OCI-LY7 (cell line): ENCODE data around the gene POLR2L. TPM values are rescaled to one million over a fixed set of nuclear protein-coding genes. Genes with fewer than 3 reads are reported as not detected.

Experiments used
- BruUV-seq: library from RNA; stranded (reverse); fragments of 400-500 nt; replicated peaks from 2 replicates; lab custom pipeline; 2021; lab: Mats Ljungman, UMichigan
- CTCF ChIA-PET: fragments of 300-600 bp; sonication (Branson Sonifier 250); formaldehyde crosslinking; loops from one replicate; lab custom pipeline; 2022; ENCODE audit warnings: antibody characterized with exemption; ENCODE audit not compliant: unreplicated experiment; lab: Charles Lee
- POLR2A ChIA-PET: fragments of 300-600 bp; sonication (Branson Sonifier 250); formaldehyde crosslinking; loops from one replicate; lab custom pipeline; 2022; ENCODE audit warnings: antibody characterized with exemption; lab: Charles Lee
- DNase-seq: peaks from one replicate; pipeline ENCODE4 v3.0.0-alpha.2; 2015; ENCODE audit warnings: low spot score
- H2AFZ ChIP-seq: fragments of 200-600 bp; sonication (generic), shearing (Covaris generic); 2 replicates; pipeline ENCODE4 v1.6.1; 2014; ENCODE audit warnings: mild to moderate bottlenecking, antibody characterized with exemption, low read length, moderate library complexity
- H3K27ac ChIP-seq: fragments of 200-600 bp; sonication (generic); 2 replicates; pipeline ENCODE4 v1.5.1; 2014; ENCODE audit warnings: mixed run types, low read depth, mild to moderate bottlenecking, moderate library complexity, low read length, inconsistent platforms; ENCODE audit not compliant: poor library complexity, severe bottlenecking
- H3K36me3 ChIP-seq: fragments of 200-600 bp; sonication (generic); 2 replicates; pipeline ENCODE4 v1.6.1; 2014; ENCODE audit warnings: mild to moderate bottlenecking, antibody characterized with exemption, low read length, moderate library complexity, mixed read lengths; ENCODE audit not compliant: insufficient read depth
- H3K4me1 ChIP-seq: fragments of 200-600 bp; sonication (generic); 2 replicates; pipeline ENCODE4 v1.5.1; 2014; ENCODE audit warnings: mild to moderate bottlenecking, low read length; ENCODE audit not compliant: insufficient read depth, poor library complexity, severe bottlenecking
- H3K4me2 ChIP-seq: fragments of 200-600 bp; sonication (generic); 2 replicates; pipeline ENCODE4 v1.6.1; 2014; ENCODE audit warnings: mild to moderate bottlenecking, low read length
- H3K4me3 ChIP-seq: fragments of 200-600 bp; sonication (generic); 2 replicates; pipeline ENCODE4 v1.5.1; 2014; ENCODE audit warnings: mild to moderate bottlenecking, low read depth, low read length; ENCODE audit not compliant: poor library complexity, severe bottlenecking
- H3K79me2 ChIP-seq: fragments of 200-600 bp; sonication (generic); 2 replicates; pipeline ENCODE4 v1.6.1; 2016; ENCODE audit warnings: low read depth, mild to moderate bottlenecking, low read length, moderate library complexity, mixed read lengths; ENCODE audit not compliant: insufficient read depth
- H3K9me2 ChIP-seq: fragments of 200-600 bp; sonication (generic); 2 replicates; pipeline ENCODE4 v1.6.1; 2016; ENCODE audit warnings: mild to moderate bottlenecking, low read length, mixed read lengths; ENCODE audit not compliant: insufficient read depth
- H3K9me3 ChIP-seq: fragments of 200-600 bp; sonication (generic); 2 replicates; pipeline ENCODE4 v1.6.1; 2014; ENCODE audit warnings: mild to moderate bottlenecking, mixed run types, low read length, mixed read lengths
- H4K20me1 ChIP-seq: fragments of 200-600 bp; sonication (generic); 2 replicates; pipeline ENCODE4 v1.6.1; 2014; ENCODE audit warnings: mild to moderate bottlenecking, antibody characterized with exemption, low read length, moderate library complexity, mixed read lengths; ENCODE audit not compliant: insufficient read depth
- CTCF ChIP-seq: fragments of 200-600 bp; sonication (generic); conservative IDR thresholded peaks from 2 replicates; pipeline ENCODE4 v1.5.1; 2014; ENCODE audit warnings: mild to moderate bottlenecking, antibody characterized with exemption, low read length, moderate library complexity, mixed read lengths
- EZH2phosphoT487 ChIP-seq: fragments of 200-600 bp; sonication (generic); IDR thresholded peaks from 2 replicates; pipeline ENCODE4 v1.6.1; 2018; ENCODE audit warnings: low read depth, borderline replicate concordance, mild to moderate bottlenecking, mixed run types, antibody characterized with exemption, low read length, moderate library complexity, mixed read lengths
- intact Hi-C: fragments of 100-400 bp; cut with micrococcal nuclease; formaldehyde crosslinking; loops from one replicate; pipeline ENCODE4 v1.10.0; 2022; ENCODE audit not compliant: unreplicated experiment
- total RNA-seq, 2 experiments: library from RNA; depleted of rRNA in 1 of 2; stranded (reverse); fragments of >200 nt in 1 of 2; shearing (Covaris generic) in 1 of 2; gene quantifications; 2 replicates each; pipeline ENCODE4 v1.2.3, GENCODE V29; 2014 to 2022

The POLR2L gene
- total RNA-seq, 2 experiments from 2014 or later = 88.3 to 206 TPM

DNA sequence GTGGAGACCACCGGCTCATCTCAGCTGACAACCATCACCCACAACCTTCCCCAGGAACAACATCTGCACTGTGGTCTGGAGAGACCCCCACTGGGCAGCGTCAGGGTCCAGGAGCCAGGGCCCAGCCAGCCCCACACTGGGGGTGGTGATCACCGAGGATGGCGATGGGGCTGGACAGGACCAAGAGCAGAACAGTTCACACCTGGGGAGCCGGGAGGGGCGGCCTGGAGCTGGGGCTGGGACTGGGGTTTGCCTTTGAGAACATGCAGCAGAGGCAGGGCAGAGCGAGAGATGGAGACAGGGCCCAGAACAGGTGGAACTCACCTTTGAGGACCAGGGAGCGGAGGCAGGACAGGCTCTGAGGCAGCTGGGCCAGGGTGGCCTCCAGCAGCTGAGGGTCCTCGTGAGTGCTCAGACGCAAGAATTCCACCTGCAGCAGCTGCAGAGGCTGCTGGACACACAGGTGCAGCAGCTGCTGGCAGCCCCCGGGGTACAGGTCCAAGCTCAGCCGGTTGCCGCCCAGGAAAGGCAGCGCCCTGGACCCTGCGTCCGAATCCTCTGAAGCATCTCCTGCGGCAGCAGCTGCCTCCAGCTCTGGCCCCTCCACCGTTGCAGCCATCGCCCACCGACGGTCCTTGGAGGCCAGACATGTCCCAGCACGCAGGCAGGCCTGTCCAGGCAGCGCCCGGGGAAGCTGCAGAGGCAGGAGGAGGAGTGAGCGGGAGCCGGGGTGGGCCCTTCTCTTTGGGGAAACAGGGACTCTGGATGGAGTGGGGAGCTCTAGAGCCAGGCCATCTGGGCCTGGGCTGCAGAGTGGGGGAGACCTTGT lies 38.3 kb downstream of the POLR2L start:
- Histone ChIP-seq H2AFZ (no peak overlapping the region), H3K4me2 (peak overlapping the region; percentile 94), H3K9me2 (no peaks in the 10 kb centered on the region), H3K36me3 (peaks cover 28% of the 10 kb centered on the region; the same call in 1 of the 2 replicates), H3K27ac (peak overlapping the region; percentile 83), H3K4me1 (peaks cover 38% of the 10 kb centered on the region), H3K79me2 (peaks cover 15% of the 10 kb centered on the region; the same call in 1 of the 2 replicates), H4K20me1 (no peaks in the 10 kb centered on the region), H3K4me3 (peak overlapping the region; percentile 86), H3K9me3 (no peaks in the 10 kb centered on the region)
- BruUV-seq = no TSS peak
- POLR2A ChIA-PET = no interaction called here
- intact Hi-C loops = no loop called here
- CTCF ChIA-PET = no interaction called here
- no peak for DNase-seq
- TF ChIP-seq CTCF = no peak
- TF ChIP-seq EZH2phosphoT487 = no peak

- ChIA-PET CTCF (no interaction called here), POLR2A (no interaction called here)
- Histone ChIP-seq H3K4me1 (peaks cover 38% of the 10 kb centered on the region), H4K20me1 (no peaks in the 10 kb centered on the region), H3K4me3 (peak overlapping the region; percentile 86), H3K9me2 (no peaks in the 10 kb centered on the region), H3K9me3 (no peaks in the 10 kb centered on the region), H3K36me3 (peaks cover 30% of the 10 kb centered on the region; the same call in 1 of the 2 replicates), H2AFZ (no peak overlapping the region), H3K27ac (no peak overlapping the region), H3K79me2 (peaks cover 9% of the 10 kb centered on the region; the same call in 1 of the 2 replicates), H3K4me2 (peak overlapping the region; percentile 94)
- no TSS peak for BruUV-seq
- TF ChIP-seq EZH2phosphoT487 (no peak), CTCF (no peak)
- DNase-seq = no peak
- intact Hi-C loops = no loop called here
Observed at GRCh38 chr11:803467-803742, 38.9 kb downstream of the POLR2L start.
